H9 (cell line): ENCODE measurements around the gene CMYA5. TPM values are rescaled to one million over a fixed set of nuclear protein-coding genes. Genes with fewer than 3 reads are reported as not detected.

ENCODE experiments used
- DNase-seq: peaks from one replicate; pipeline ENCODE4 v3.0.0-alpha.2; 2017
- H2AFZ ChIP-seq: one replicate; pipeline ENCODE4 v1.6.1; 2013; ENCODE audit warnings: mild to moderate bottlenecking, low read length, control low read depth, moderate library complexity
- H2AK5ac ChIP-seq: 2 replicates; pipeline ENCODE4 v1.6.1; 2013; ENCODE audit warnings: low read length, control low read depth, mixed read lengths; ENCODE audit not compliant: insufficient read length
- H2BK120ac ChIP-seq: one replicate; pipeline ENCODE4 v1.6.1; 2013; ENCODE audit warnings: low read depth, mild to moderate bottlenecking, low read length, control low read depth, inconsistent platforms; ENCODE audit not compliant: poor library complexity, severe bottlenecking
- H2BK12ac ChIP-seq: 2 replicates; pipeline ENCODE4 v1.6.1; 2013; ENCODE audit warnings: low read length, control low read depth, mixed read lengths, low read depth; ENCODE audit not compliant: insufficient read length
- H2BK15ac ChIP-seq: 2 replicates; pipeline ENCODE4 v1.6.1; 2013; ENCODE audit warnings: low read depth, low read length, control low read depth
- H2BK20ac ChIP-seq: one replicate; pipeline ENCODE4 v1.6.1; 2013; ENCODE audit warnings: low read depth, mild to moderate bottlenecking, low read length, control low read depth, inconsistent platforms; ENCODE audit not compliant: poor library complexity, severe bottlenecking
- H2BK5ac ChIP-seq: 2 replicates; pipeline ENCODE4 v1.6.1; 2013; ENCODE audit warnings: low read length, control low read depth, mixed read lengths; ENCODE audit not compliant: insufficient read length
- H3K14ac ChIP-seq: 2 replicates; pipeline ENCODE4 v1.6.1; 2013; ENCODE audit warnings: low read length, control low read depth; ENCODE audit not compliant: insufficient read depth
- H3K18ac ChIP-seq: 2 replicates; pipeline ENCODE4 v1.6.1; 2013; ENCODE audit warnings: low read depth, mild to moderate bottlenecking, mixed read lengths, low read length, control low read depth; ENCODE audit not compliant: insufficient read length
- H3K23ac ChIP-seq: 2 replicates; pipeline ENCODE4 v1.6.1; 2013; ENCODE audit warnings: low read length, control low read depth, mixed read lengths, low read depth; ENCODE audit not compliant: insufficient read length
- H3K23me2 ChIP-seq: 2 replicates; pipeline ENCODE4 v1.6.1; 2013; ENCODE audit warnings: low read depth, mild to moderate bottlenecking, mixed read lengths, low read length, control low read depth; ENCODE audit not compliant: insufficient read length, poor library complexity, severe bottlenecking
- H3K27ac ChIP-seq: 2 replicates; pipeline ENCODE4 v1.5.1; 2013; ENCODE audit warnings: low read length, control low read depth, mixed read lengths, low read depth; ENCODE audit not compliant: insufficient read length
- H3K27me3 ChIP-seq: 2 replicates; pipeline ENCODE4 v1.6.1; 2013; ENCODE audit warnings: low read length, control low read depth, inconsistent platforms; ENCODE audit not compliant: insufficient read depth
- H3K4ac ChIP-seq: 2 replicates; pipeline ENCODE4 v1.6.1; 2013; ENCODE audit warnings: low read depth, mild to moderate bottlenecking, control low read depth, inconsistent platforms, low read length, moderate library complexity
- H3K4me1 ChIP-seq: 2 replicates; pipeline ENCODE4 v1.6.1; 2013; ENCODE audit warnings: low read length, control low read depth, inconsistent platforms; ENCODE audit not compliant: insufficient read depth
- H3K4me2 ChIP-seq: 2 replicates; pipeline ENCODE4 v1.6.1; 2013; ENCODE audit warnings: low read length, control low read depth, mixed read lengths; ENCODE audit not compliant: insufficient read length, insufficient read depth
- H3K56ac ChIP-seq: 2 replicates; pipeline ENCODE4 v1.6.1; 2013; ENCODE audit warnings: low read depth, mild to moderate bottlenecking, mixed read lengths, low read length, control low read depth; ENCODE audit not compliant: insufficient read length
- H3K79me1 ChIP-seq: 2 replicates; pipeline ENCODE4 v1.6.1; 2013; ENCODE audit warnings: low read depth, mild to moderate bottlenecking, moderate library complexity, low read length, control low read depth, inconsistent platforms; ENCODE audit not compliant: insufficient read depth, poor library complexity, severe bottlenecking
- H3K79me2 ChIP-seq: 2 replicates; pipeline ENCODE4 v1.6.1; 2013; ENCODE audit warnings: low read length, control low read depth, inconsistent platforms; ENCODE audit not compliant: insufficient read depth
- H3K9ac ChIP-seq: 2 replicates; pipeline ENCODE4 v1.6.1; 2013; ENCODE audit warnings: low read length, control low read depth, mixed read lengths; ENCODE audit not compliant: insufficient read length; ENCODE audit errors: extremely low read depth
- H3K9me3 ChIP-seq: one replicate; pipeline ENCODE4 v1.6.1; 2013; ENCODE audit warnings: low read depth, low read length, inconsistent platforms; ENCODE audit not compliant: control insufficient read depth
- H3T11ph ChIP-seq: one replicate; pipeline ENCODE4 v1.6.1; 2013; ENCODE audit warnings: mild to moderate bottlenecking, low read length, control low read depth, inconsistent platforms
- H4K20me1 ChIP-seq: one replicate; pipeline ENCODE4 v1.6.1; 2013; ENCODE audit not compliant: control insufficient read depth, insufficient read length, insufficient read depth
- H4K5ac ChIP-seq: 2 replicates; pipeline ENCODE4 v1.6.1; 2013; ENCODE audit warnings: low read depth, mild to moderate bottlenecking, mixed read lengths, low read length, control low read depth; ENCODE audit not compliant: insufficient read length
- H4K8ac ChIP-seq: replicated peaks from 2 replicates; pipeline ENCODE4 v1.6.1; 2013; ENCODE audit warnings: low read length, control low read depth, mixed read lengths, low read depth; ENCODE audit not compliant: insufficient read length
- H4K91ac ChIP-seq: 2 replicates; pipeline ENCODE4 v1.6.1; 2013; ENCODE audit warnings: low read depth, mild to moderate bottlenecking, moderate library complexity, mixed read lengths, low read length, control low read depth; ENCODE audit not compliant: insufficient read length
- H3K27ac Mint-ChIP-seq, 3 experiments: 2 replicates in 2 of 3; 3 replicates in 1 of 3; pipeline ENCODE4 v1.8.0; 2020 to 2021; ENCODE audit warnings: mixed read lengths in 3 of 3, mild to moderate bottlenecking in 1 of 3, moderate library complexity in 1 of 3
- H3K27me3 Mint-ChIP-seq: 2 replicates; pipeline ENCODE4 v1.8.0; 2021; ENCODE audit warnings: low read depth, mild to moderate bottlenecking, moderate library complexity, mixed read lengths
- H3K36me3 Mint-ChIP-seq, 3 experiments: 2 replicates in 2 of 3; 3 replicates in 1 of 3; pipeline ENCODE4 v1.8.0; 2020 to 2021; ENCODE audit warnings: low read depth in 3 of 3, mixed read lengths in 3 of 3; ENCODE audit not compliant: insufficient read depth in 1 of 3
- H3K4me1 Mint-ChIP-seq, 2 experiments: 2 replicates each; pipeline ENCODE4 v1.8.0; 2020; ENCODE audit warnings: mixed read lengths in 2 of 2
- H3K4me3 Mint-ChIP-seq, 2 experiments: 2 replicates in 1 of 2; 3 replicates in 1 of 2; pipeline ENCODE4 v1.8.0; 2020 to 2021; ENCODE audit warnings: mild to moderate bottlenecking in 2 of 2, mixed read lengths in 2 of 2, moderate library complexity in 1 of 2
- H3K9me3 Mint-ChIP-seq, 2 experiments: 2 replicates in 1 of 2; 3 replicates in 1 of 2; pipeline ENCODE4 v1.8.0; 2020; ENCODE audit warnings: mild to moderate bottlenecking in 2 of 2, mixed read lengths in 2 of 2, moderate library complexity in 1 of 2
- WGBS: extraction: QIAGEN DNeasy Blood & Tissue Kit; methylation state at CpG from one replicate; pipeline ENCODE4 v1.1.7; 2013; ENCODE audit warnings: missing lambda C conversion rate, low lambda C conversion rate, mixed read lengths; ENCODE audit not compliant: insufficient read length; ENCODE audit errors: extremely low coverage; 5-methylcytosine and 5-hydroxymethylcytosine counted together
- total RNA-seq: library from RNA; stranded (reverse); gene quantifications from 2 replicates; pipeline ENCODE4 v1.2.1, GENCODE V29; 2021
- TF ChIP-seq, protein P1 (sequence below): fragments of 200-600 bp; sonication (generic); conservative IDR thresholded peaks from 3 replicates; pipeline ENCODE4 v1.8.0; 2021; ENCODE audit warnings: antibody characterized with exemption, mild to moderate bottlenecking

The CMYA5 gene
- total RNA-seq, 1 experiment from 2014 or later, result 1.8 TPM

GRCh38 chr5:79666758-79667157 is 22.9 kb upstream of the CMYA5 start:
- H4K20me1 ChIP-seq, result no peaks in the 10 kb centered on the region
- H3K56ac ChIP-seq, result no peak overlapping the region
- Mint-ChIP-seq H3K27ac (no peak overlapping the region), H3K27me3 (no peaks in the 10 kb centered on the region), H3K4me1 (no peaks in the 10 kb centered on the region), H3K9me3 (peaks cover 0 to 7% of the 10 kb centered on the region in 2 experiments; a peak in 3 of 5 replicates), H3K36me3 (peaks cover 14 to 32% (median 24%) of the 10 kb centered on the region in 3 experiments), H3K4me3 (no peak overlapping the region)
- H3K4ac ChIP-seq, result no peak overlapping the region
- no CpG with 5 or more reads among the region's 3 CpGs for WGBS
- no peak overlapping the region for H2BK12ac ChIP-seq
- DNase-seq, result no peak
- H3K27ac ChIP-seq, result no peak overlapping the region
- no peak overlapping the region for H3K4me2 ChIP-seq
- no peak overlapping the region for H3K14ac ChIP-seq
- no peak overlapping the region for H3K18ac ChIP-seq
- no peak overlapping the region for H2BK15ac ChIP-seq
- H4K5ac ChIP-seq, result no peak overlapping the region
- TF ChIP-seq, protein P1, sequence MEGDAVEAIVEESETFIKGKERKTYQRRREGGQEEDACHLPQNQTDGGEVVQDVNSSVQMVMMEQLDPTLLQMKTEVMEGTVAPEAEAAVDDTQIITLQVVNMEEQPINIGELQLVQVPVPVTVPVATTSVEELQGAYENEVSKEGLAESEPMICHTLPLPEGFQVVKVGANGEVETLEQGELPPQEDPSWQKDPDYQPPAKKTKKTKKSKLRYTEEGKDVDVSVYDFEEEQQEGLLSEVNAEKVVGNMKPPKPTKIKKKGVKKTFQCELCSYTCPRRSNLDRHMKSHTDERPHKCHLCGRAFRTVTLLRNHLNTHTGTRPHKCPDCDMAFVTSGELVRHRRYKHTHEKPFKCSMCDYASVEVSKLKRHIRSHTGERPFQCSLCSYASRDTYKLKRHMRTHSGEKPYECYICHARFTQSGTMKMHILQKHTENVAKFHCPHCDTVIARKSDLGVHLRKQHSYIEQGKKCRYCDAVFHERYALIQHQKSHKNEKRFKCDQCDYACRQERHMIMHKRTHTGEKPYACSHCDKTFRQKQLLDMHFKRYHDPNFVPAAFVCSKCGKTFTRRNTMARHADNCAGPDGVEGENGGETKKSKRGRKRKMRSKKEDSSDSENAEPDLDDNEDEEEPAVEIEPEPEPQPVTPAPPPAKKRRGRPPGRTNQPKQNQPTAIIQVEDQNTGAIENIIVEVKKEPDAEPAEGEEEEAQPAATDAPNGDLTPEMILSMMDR, result no peak
- no peak overlapping the region for H3K23ac ChIP-seq
- H4K8ac ChIP-seq, result no peak overlapping the region
- H2BK5ac ChIP-seq, result no peak overlapping the region
- H3K79me2 ChIP-seq, result no peaks in the 10 kb centered on the region
- no peaks in the 10 kb centered on the region for H3K79me1 ChIP-seq
- no peak overlapping the region for H2BK20ac ChIP-seq
- no peaks in the 10 kb centered on the region for H3K4me1 ChIP-seq
- no peaks in the 10 kb centered on the region for H3K23me2 ChIP-seq
- no peaks in the 10 kb centered on the region for H3K27me3 ChIP-seq
- H4K91ac ChIP-seq, result no peak overlapping the region
- no peak overlapping the region for H2AFZ ChIP-seq
- no peak overlapping the region for H2BK120ac ChIP-seq
- H3T11ph ChIP-seq, result no peak overlapping the region
- no peak overlapping the region for H3K9ac ChIP-seq
- no peak overlapping the region for H2AK5ac ChIP-seq
- H3K9me3 ChIP-seq, result no peaks in the 10 kb centered on the region
